Kidney (tissue), 14 donors: Measurements from ENCODE around the gene SLC2A10. TPM values are rescaled to one million over a fixed set of nuclear protein-coding genes. Genes with fewer than 3 reads are reported as not detected.

Experiments used
- DNase-seq, 5 donors: peaks; one replicate each; pipeline ENCODE4 v3.0.0-alpha.2; 2013 to 2020
- FAIRE-seq: peaks from 2 replicates; lab custom pipeline; 2012; peaks lifted over from hg19 to GRCh38; lab: Jason Lieb, UNC
- H3K27ac ChIP-seq, 2 donors: one replicate each; pipeline ENCODE4 v1.7.0; 2013; ENCODE audit warnings: low read depth in 2 of 2, low read length in 2 of 2, inconsistent platforms in 1 of 2
- H3K27me3 ChIP-seq: one replicate; pipeline ENCODE4 v1.7.1; 2013; ENCODE audit warnings: low read length, inconsistent platforms; ENCODE audit not compliant: control insufficient read depth, insufficient read depth
- H3K36me3 ChIP-seq, 3 donors: one replicate each; pipeline versions ENCODE4 v1.7.0 to v1.7.1; 2013; ENCODE audit warnings: low read length in 3 of 3, control low read depth in 1 of 3, inconsistent platforms in 1 of 3; ENCODE audit not compliant: insufficient read depth in 3 of 3, control insufficient read depth in 2 of 3
- H3K4me1 ChIP-seq, 3 donors: one replicate each; pipeline versions ENCODE4 v1.7.0 to v1.7.1; 2013; ENCODE audit warnings: low read length in 3 of 3, inconsistent platforms in 1 of 3, low read depth in 1 of 3; ENCODE audit not compliant: control insufficient read depth in 2 of 3, insufficient read depth in 2 of 3
- H3K4me3 ChIP-seq, 3 donors: one replicate each; pipeline versions ENCODE4 v1.7.0 to v1.8.1; 2013; ENCODE audit warnings: low read length in 3 of 3, control low read depth in 1 of 3, inconsistent platforms in 1 of 3
- H3K9ac ChIP-seq, 3 donors: one replicate each; pipeline versions ENCODE4 v1.7.0 to v1.7.1; 2013; ENCODE audit warnings: low read length in 3 of 3, control low read depth in 1 of 3, inconsistent platforms in 1 of 3
- H3K9me3 ChIP-seq, 3 donors: one replicate each; pipeline versions ENCODE4 v1.7.0 to v1.7.1; 2013; ENCODE audit warnings: low read length in 3 of 3, control low read depth in 1 of 3, inconsistent platforms in 1 of 3; ENCODE audit not compliant: control insufficient read depth in 2 of 3, insufficient read depth in 1 of 3
- intact Hi-C: fragments of 100-400 bp; cut with DNase I; formaldehyde crosslinking; loops from one replicate; pipeline ENCODE4 v1.11.1; 2022
- polyA plus RNA-seq: library from polyadenylated mRNA; stranded (reverse); fragments of 350-450 nt; fragmentation: Illumina TruSeq; extraction: RNeasy Lipid Tissue Mini Kit (QIAGEN cat#74804); gene quantifications from one replicate; pipeline ENCODE4 v1.2.3, GENCODE V29; 2014; ENCODE audit warnings: low read depth, low replicate concordance; ENCODE audit not compliant: insufficient read depth
- total RNA-seq: library from RNA; stranded (reverse); fragmentation: NEBNext Ultra II Directional; extraction: Animal tissue kit (Norgen Biotek cat#: 25700); gene quantifications from one replicate; pipeline ENCODE4 v1.2.1, GENCODE V29; 2021
- TF ChIP-seq, protein P1 (sequence below): IDR thresholded peaks from 3 replicates; pipeline ENCODE4 v1.5.1; 2012; ENCODE audit warnings: mild to moderate bottlenecking, moderate library complexity, borderline replicate concordance; ENCODE audit not compliant: insufficient read depth; ENCODE audit errors: extremely low read depth
- donor health status: control.
- donor health status: control.
- donor health status: control.
- donor health status: control.
- donor health status: control.
- donor health status: DM: yes; HTN: yes; CAD: no.
- donor health status: Normal renal cell carcinoma (clear cell type).

Gene SLC2A10
- total and polyA plus RNA-seq, 2 donors from 2014 or later: 3.7 to 7.1 TPM

DNA sequence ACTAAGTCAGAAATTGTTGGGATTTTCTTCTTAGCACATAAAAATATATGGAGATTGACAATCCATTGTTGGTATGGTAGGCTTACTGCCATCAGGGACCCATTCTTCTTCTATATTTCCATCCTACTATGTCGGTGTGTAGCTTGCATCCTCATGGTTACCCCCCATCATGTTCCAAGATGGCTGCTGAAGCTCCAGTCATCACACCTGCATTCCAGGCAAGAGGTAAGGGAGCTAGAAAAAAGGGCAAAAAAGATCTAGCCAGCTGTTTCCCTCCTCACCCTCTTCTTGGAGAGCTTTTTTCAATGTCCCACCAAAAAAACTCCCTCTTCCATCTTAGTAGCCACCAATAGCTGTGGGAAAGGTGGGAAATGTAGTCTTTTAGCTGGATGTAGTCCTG, 13.6 kb downstream of the SLC2A10 start:
- intact Hi-C loops: no loop called here
- TF ChIP-seq, protein P1, sequence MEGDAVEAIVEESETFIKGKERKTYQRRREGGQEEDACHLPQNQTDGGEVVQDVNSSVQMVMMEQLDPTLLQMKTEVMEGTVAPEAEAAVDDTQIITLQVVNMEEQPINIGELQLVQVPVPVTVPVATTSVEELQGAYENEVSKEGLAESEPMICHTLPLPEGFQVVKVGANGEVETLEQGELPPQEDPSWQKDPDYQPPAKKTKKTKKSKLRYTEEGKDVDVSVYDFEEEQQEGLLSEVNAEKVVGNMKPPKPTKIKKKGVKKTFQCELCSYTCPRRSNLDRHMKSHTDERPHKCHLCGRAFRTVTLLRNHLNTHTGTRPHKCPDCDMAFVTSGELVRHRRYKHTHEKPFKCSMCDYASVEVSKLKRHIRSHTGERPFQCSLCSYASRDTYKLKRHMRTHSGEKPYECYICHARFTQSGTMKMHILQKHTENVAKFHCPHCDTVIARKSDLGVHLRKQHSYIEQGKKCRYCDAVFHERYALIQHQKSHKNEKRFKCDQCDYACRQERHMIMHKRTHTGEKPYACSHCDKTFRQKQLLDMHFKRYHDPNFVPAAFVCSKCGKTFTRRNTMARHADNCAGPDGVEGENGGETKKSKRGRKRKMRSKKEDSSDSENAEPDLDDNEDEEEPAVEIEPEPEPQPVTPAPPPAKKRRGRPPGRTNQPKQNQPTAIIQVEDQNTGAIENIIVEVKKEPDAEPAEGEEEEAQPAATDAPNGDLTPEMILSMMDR: no peak
- no peak overlapping the region for H3K4me3 ChIP-seq
- DNase-seq: no peak
- no peak overlapping the region for H3K27ac ChIP-seq
- FAIRE-seq: no peak
- H3K9ac ChIP-seq: no peak overlapping the region
- H3K27me3 ChIP-seq: no peaks in the 10 kb centered on the region
- H3K36me3 ChIP-seq: peaks cover 0 to 4% (median 0%) of the 10 kb centered on the region in 3 donors
- H3K9me3 ChIP-seq: peaks cover 0 to 5% (median 3%) of the 10 kb centered on the region in 3 donors
- no peaks in the 10 kb centered on the region for H3K4me1 ChIP-seq

- TF ChIP-seq, protein P1: no peak
These were observed 15.0 kb downstream of the SLC2A10 start for GRCh38 chr20:46724343-46724959.

DNA sequence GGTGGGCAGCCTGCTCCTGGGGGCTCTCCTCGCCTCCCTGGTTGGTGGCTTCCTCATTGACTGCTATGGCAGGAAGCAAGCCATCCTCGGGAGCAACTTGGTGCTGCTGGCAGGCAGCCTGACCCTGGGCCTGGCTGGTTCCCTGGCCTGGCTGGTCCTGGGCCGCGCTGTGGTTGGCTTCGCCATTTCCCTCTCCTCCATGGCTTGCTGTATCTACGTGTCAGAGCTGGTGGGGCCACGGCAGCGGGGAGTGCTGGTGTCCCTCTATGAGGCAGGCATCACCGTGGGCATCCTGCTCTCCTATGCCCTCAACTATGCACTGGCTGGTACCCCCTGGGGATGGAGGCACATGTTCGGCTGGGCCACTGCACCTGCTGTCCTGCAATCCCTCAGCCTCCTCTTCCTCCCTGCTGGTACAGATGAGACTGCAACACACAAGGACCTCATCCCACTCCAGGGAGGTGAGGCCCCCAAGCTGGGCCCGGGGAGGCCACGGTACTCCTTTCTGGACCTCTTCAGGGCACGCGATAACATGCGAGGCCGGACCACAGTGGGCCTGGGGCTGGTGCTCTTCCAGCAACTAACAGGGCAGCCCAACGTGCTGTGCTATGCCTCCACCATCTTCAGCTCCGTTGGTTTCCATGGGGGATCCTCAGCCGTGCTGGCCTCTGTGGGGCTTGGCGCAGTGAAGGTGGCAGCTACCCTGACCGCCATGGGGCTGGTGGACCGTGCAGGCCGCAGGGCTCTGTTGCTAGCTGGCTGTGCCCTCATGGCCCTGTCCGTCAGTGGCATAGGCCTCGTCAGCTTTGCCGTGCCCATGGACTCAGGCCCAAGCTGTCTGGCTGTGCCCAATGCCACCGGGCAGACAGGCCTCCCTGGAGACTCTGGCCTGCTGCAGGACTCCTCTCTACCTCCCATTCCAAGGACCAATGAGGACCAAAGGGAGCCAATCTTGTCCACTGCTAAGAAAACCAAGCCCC, 16.0 kb downstream of the SLC2A10 start:
- H3K27ac ChIP-seq: no peak overlapping the region
- FAIRE-seq (no peak), DNase-seq (no peak)
- no peaks in the 10 kb centered on the region for H3K4me1 ChIP-seq
- intact Hi-C loops: no loop called here
- H3K4me3 ChIP-seq: no peak overlapping the region
- peaks cover 0 to 5% (median 0%) of the 10 kb centered on the region in 3 donors for H3K9me3 ChIP-seq
- H3K9ac ChIP-seq: no peak overlapping the region
- H3K27me3 ChIP-seq: no peaks in the 10 kb centered on the region
- no peaks in the 10 kb centered on the region for H3K36me3 ChIP-seq
- TF ChIP-seq, protein P1: no peak

More at GRCh38 chr20:46724343-46724959, 15.0 kb downstream of the SLC2A10 start:
- intact Hi-C loops: no loop called here
- Histone ChIP-seq H3K27me3 (no peaks in the 10 kb centered on the region), H3K36me3 (peaks cover 0 to 4% (median 0%) of the 10 kb centered on the region in 3 donors), H3K4me3 (no peak overlapping the region), H3K4me1 (no peaks in the 10 kb centered on the region), H3K27ac (no peak overlapping the region), H3K9ac (no peak overlapping the region), H3K9me3 (peaks cover 0 to 5% (median 3%) of the 10 kb centered on the region in 3 donors)
- no peak for DNase-seq
- FAIRE-seq: no peak
